ENCODE measurements around the gene SH3TC1. TPM values are rescaled to one million over a fixed set of nuclear protein-coding genes. Genes with fewer than 3 reads are reported as not detected.

SH3TC1 gene
- total and polyA plus RNA-seq, 2 of the 8 experiments (the other 6 are each of a cell fraction or from before 2014, with no cell fraction given) = 0.15 TPM; not detected in 1

GRCh38 chr4:8261851-8262535 lies 62.9 kb downstream of the SH3TC1 start (continued):
- TF ChIP-seq FOSL1 (IDR thresholded peaks at IDR 0.05; ENCODE audit: insufficient read depth, low read depth, low read length) (no peak), SRF (IDR thresholded peaks at IDR 0.05; ENCODE audit: low read depth, low read length) (no peak), E2F6 (IDR thresholded peaks at IDR 0.05) (no peak), POLR2AphosphoS5 (IDR thresholded peaks at IDR 0.05; ENCODE audit: low read depth, low read length) (no peak), RNF2 (IDR thresholded peaks at IDR 0.05; ENCODE audit: borderline replicate concordance, low read depth, low read length, missing control alignments, poor library complexity, severe bottlenecking) (no peak)
